Measurements from ENCODE around the gene TOR4A. TPM values are rescaled to one million over a fixed set of nuclear protein-coding genes. Genes with fewer than 3 reads are reported as not detected.
A peak's percentile ranks its signal among the peaks of the same experiment; 100 is the strongest.

The TOR4A gene
- total RNA-seq, 2 experiments from 2014 or later, result 0.67 to 0.80 TPM

DNA sequence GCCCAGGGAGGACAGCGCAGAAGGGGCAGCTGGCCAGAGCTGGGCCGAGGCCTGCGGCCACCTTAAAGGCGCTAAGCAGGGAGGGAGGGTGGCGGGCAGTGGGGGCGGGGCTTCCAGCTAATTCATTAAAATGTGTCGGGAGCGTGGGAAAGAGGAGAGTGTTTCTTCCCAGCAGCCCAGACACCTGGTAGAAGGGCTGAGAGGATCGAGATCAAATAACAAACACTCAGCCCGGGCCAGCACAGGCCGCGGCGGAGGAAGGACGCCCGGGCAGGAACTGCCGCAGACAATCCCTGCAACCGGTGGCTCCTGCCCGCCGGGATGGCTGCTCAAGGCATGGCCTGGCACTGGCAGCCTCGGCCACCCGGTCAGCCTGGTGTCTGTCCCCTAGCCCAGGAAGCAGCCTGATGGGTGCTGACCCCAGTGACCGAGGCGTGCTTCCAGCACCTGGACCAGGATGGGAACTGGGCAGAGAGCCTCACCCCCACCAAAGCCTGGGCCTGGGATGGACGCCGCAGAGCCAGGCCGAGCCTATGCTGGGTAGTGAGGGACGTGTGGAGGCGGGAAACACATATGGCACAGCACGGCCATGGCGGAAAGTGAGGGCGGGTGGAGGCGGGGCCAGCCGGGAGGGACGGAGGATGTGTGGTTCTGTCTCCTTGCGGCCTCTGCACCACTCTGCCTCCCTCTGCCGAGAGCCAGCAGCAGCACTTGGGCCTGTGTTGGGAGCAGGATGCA lies 27.7 kb downstream of the TOR4A start:
- H3K4me3 Mint-ChIP-seq, result peak overlapping the region; percentile 71
- TF ChIP-seq CTCF (IDR thresholded peaks at IDR 0.05), result no peak
- ATAC-seq (ENCODE audit: poor library complexity) (peak; percentile 51), DNase-seq (peak; percentile 33 to 77 (median 57))
- H3K36me3 ChIP-seq (ENCODE audit: insufficient read depth, low read length), result no peaks in the 10 kb centered on the region
- H3K27ac ChIP-seq (ENCODE audit: low read depth in 1 of 2, low read length in 2 of 2), result no peak overlapping the region
- H3K4me1 Mint-ChIP-seq (ENCODE audit: low read depth), result peaks cover 11% of the 10 kb centered on the region
- peaks cover 2 to 8% of the 10 kb centered on the region in 2 experiments for H3K27me3 ChIP-seq (ENCODE audit: control insufficient read depth in 1 of 2, insufficient read depth in 2 of 2, low read length in 2 of 2)
- no peaks in the 10 kb centered on the region for H3K9me3 Mint-ChIP-seq
- H3K9me3 ChIP-seq (ENCODE audit: control insufficient read depth in 1 of 2, insufficient read depth in 1 of 2, low read length in 2 of 2), result peaks cover 0 to 3% of the 10 kb centered on the region in 2 experiments
- H3K27ac Mint-ChIP-seq, result no peak overlapping the region
- ChIA-PET POLR2A (no interaction called here), CTCF (no interaction called here)
- no peaks in the 10 kb centered on the region for H3K36me3 Mint-ChIP-seq (ENCODE audit: low read depth)
- intact Hi-C loops (cut with DNase I, micrococcal nuclease), result no loop called here
- peak overlapping the region; percentile 14 for H3K4me3 ChIP-seq (ENCODE audit: low read length)
- peaks cover 49% of the 10 kb centered on the region for H3K4me1 ChIP-seq (ENCODE audit: insufficient read depth, low read length)
- peaks cover 5% of the 10 kb centered on the region for H3K27me3 Mint-ChIP-seq

DNA sequence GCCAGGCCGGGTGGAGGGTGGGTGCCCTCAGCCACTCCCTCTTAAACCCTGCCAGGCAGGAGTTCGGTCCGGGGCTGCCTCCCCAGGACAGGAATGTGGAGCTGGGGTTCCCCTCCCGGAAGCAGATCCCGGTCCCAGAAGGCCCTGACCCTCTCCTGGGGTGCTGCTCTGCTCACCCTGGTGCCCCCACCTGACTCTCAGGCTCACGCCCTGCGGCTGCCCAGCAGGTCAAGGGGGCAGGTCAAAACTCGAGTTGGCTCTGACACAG lies 28.2 kb downstream of the TOR4A start:
- Histone ChIP-seq H3K36me3 (ENCODE audit: insufficient read depth, low read length) (no peaks in the 10 kb centered on the region), H3K4me3 (ENCODE audit: low read length) (peak overlapping the region; percentile 14), H3K4me1 (ENCODE audit: insufficient read depth, low read length) (peaks cover 45% of the 10 kb centered on the region), H3K9me3 (ENCODE audit: control insufficient read depth in 1 of 2, insufficient read depth in 1 of 2, low read length in 2 of 2) (peaks cover 0 to 3% of the 10 kb centered on the region in 2 experiments), H3K27ac (ENCODE audit: low read depth in 1 of 2, low read length in 2 of 2) (no peak overlapping the region), H3K27me3 (ENCODE audit: control insufficient read depth in 1 of 2, insufficient read depth in 2 of 2, low read length in 2 of 2) (peaks cover 0 to 3% of the 10 kb centered on the region in 2 experiments)
- intact Hi-C loops (cut with DNase I, micrococcal nuclease), result no loop called here
- no peak overlapping the region for H3K27ac Mint-ChIP-seq
- peak overlapping the region; percentile 71 for H3K4me3 Mint-ChIP-seq
- ATAC-seq (ENCODE audit: poor library complexity) (no peak), DNase-seq (no peak)
- H3K9me3 Mint-ChIP-seq, result no peaks in the 10 kb centered on the region
- no peaks in the 10 kb centered on the region for H3K36me3 Mint-ChIP-seq (ENCODE audit: low read depth)
- ChIA-PET CTCF (no interaction called here), POLR2A (no interaction called here)
- H3K27me3 Mint-ChIP-seq, result peaks cover 2% of the 10 kb centered on the region
- H3K4me1 Mint-ChIP-seq (ENCODE audit: low read depth), result peaks cover 8% of the 10 kb centered on the region
- TF ChIP-seq CTCF (IDR thresholded peaks at IDR 0.05), result no peak

DNA sequence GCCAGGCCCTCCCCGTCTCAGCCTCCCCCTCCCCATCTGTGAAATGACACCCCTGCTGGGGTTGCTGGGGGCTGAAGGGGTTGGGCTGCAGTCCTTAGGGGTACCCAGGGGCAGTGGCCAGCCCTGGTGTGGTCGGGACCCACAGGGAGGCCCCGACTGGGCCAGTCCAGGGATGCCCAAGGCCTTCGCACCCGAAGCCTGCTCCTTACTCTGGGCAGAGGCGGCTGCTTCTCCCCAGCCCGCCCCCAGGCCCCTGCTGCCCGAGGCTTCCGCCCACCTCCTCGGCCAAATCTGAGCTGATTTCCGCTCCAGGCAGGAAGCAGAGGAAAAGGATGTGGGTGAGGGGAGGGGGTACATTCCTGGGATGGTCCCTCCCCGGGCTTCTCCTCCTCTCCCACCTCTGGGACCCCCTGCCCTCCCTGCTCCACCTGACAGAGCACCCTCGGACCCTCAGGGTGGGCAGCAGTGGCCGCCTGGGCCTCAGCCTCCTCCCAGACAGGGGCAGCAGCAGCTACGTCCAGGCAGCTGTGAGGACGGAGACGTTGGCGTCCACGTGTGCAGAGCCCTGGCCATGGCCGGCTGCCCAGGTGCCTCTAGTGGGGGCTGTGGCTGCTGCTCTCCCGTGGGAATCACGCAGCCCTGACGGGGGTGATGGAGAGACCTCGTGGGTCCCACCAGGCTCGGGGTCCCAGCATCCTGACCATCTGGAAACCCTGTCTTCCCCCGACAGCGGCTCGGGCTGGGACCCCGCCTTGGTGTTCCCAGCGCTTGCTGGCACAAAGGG lies 28.7 kb downstream of the TOR4A start:
- ChIA-PET POLR2A (no interaction called here), CTCF (no interaction called here)
- Mint-ChIP-seq H3K4me1 (ENCODE audit: low read depth) (peaks cover 6% of the 10 kb centered on the region), H3K27me3 (no peaks in the 10 kb centered on the region), H3K27ac (no peak overlapping the region), H3K36me3 (ENCODE audit: low read depth) (no peaks in the 10 kb centered on the region), H3K4me3 (no peak overlapping the region), H3K9me3 (no peaks in the 10 kb centered on the region)
- Histone ChIP-seq H3K9me3 (ENCODE audit: control insufficient read depth in 1 of 2, insufficient read depth in 1 of 2, low read length in 2 of 2) (peaks cover 0 to 3% of the 10 kb centered on the region in 2 experiments), H3K4me1 (ENCODE audit: insufficient read depth, low read length) (peaks cover 43% of the 10 kb centered on the region), H3K4me3 (ENCODE audit: low read length) (no peak overlapping the region), H3K27ac (ENCODE audit: low read depth in 1 of 2, low read length in 2 of 2) (no peak overlapping the region), H3K27me3 (ENCODE audit: control insufficient read depth in 1 of 2, insufficient read depth in 2 of 2, low read length in 2 of 2) (no peaks in the 10 kb centered on the region), H3K36me3 (ENCODE audit: insufficient read depth, low read length) (no peaks in the 10 kb centered on the region)
- DNase-seq, result peak in 1 of 14 experiments; percentile 30
- TF ChIP-seq CTCF (IDR thresholded peaks at IDR 0.05), result no peak
- intact Hi-C loops (cut with DNase I, micrococcal nuclease), result no loop called here
- ATAC-seq (ENCODE audit: poor library complexity), result no peak

Data from CD4-positive, alpha-beta T cell (primary cell).